Mesothelial cell of epicardium (in vitro differentiated cells): Measurements from ENCODE around the gene KCNA2. TPM values are rescaled to one million over a fixed set of nuclear protein-coding genes. Genes with fewer than 3 reads are reported as not detected.

Experiments used
- DNase-seq, 2 experiments: peaks; one replicate each; pipeline ENCODE4 v3.0.0; 2021; ENCODE audit warnings: low spot score in 2 of 2; ENCODE audit not compliant: unreplicated experiment in 2 of 2
- H3K27ac Mint-ChIP-seq: 2 replicates; pipeline ENCODE4 v1.8.0; 2021; ENCODE audit warnings: mixed read lengths
- H3K27me3 Mint-ChIP-seq: 2 replicates; pipeline ENCODE4 v1.8.0; 2021; ENCODE audit warnings: low read depth, mixed read lengths
- H3K36me3 Mint-ChIP-seq: 2 replicates; pipeline ENCODE4 v1.8.0; 2021; ENCODE audit warnings: mixed read lengths
- H3K4me1 Mint-ChIP-seq: 2 replicates; pipeline ENCODE4 v1.8.0; 2021; ENCODE audit warnings: mixed read lengths
- H3K4me3 Mint-ChIP-seq: 2 replicates; pipeline ENCODE4 v1.8.0; 2021; ENCODE audit warnings: mild to moderate bottlenecking, moderate library complexity, mixed read lengths
- H3K9me3 Mint-ChIP-seq: 2 replicates; pipeline ENCODE4 v1.8.0; 2021; ENCODE audit warnings: mixed read lengths
- total RNA-seq: library from RNA; stranded (reverse); gene quantifications from 3 replicates; pipeline ENCODE4 v1.2.1, GENCODE V29; 2021
- TF ChIP-seq, protein P1 (sequence below): fragments of 200-600 bp; sonication (generic); IDR thresholded peaks from one replicate; pipeline ENCODE4 v1.5.0; 2021; ENCODE audit warnings: antibody characterized with exemption; ENCODE audit not compliant: unreplicated experiment

Gene KCNA2
- total RNA-seq, 1 donor from 2014 or later, result 0.58 TPM

DNA sequence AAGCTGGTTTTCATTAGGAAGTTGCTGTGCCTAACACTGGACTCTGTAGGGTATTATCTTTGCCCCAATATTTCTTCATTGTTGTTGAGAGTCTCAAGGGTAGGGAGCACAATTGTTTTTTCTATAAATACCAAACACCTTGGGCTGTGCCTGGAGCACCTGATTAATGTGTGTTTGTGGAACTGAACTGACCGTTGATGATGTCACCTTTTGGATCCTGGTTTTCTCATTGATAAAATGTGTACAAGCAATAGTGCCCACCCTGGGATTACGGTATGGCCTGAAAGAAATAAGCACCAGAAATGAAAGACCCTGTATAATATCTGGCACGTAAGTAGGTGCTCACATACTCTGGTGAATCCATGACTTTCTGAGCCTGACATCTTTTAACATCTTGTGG lies 39.3 kb downstream of the KCNA2 start:
- peaks cover 92% of the 10 kb centered on the region for H3K27me3 Mint-ChIP-seq

DNA sequence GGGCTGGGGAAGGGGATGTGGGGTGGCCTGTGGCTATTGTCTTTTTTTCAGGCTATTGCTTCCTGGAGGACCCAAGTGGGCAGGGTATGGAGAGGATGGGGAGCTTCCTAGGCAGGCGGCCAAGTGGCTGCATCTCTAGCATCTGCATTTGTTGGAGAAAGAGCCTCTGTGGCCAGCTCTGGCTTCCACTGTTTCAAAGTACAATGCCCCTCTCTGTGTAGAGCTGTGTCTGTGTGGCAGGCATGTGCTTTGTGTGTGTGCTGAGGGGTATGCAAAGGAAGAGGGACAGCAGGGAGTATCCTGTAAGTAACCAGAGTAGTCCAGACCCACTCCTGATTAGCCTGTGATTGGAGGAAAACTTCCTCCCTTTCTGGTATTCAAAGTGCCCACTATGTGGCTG lies 40.6 kb downstream of the KCNA2 start:
- Mint-ChIP-seq H3K4me1 (no peaks in the 10 kb centered on the region), H3K27ac (no peak overlapping the region), H3K9me3 (no peaks in the 10 kb centered on the region), H3K4me3 (no peak overlapping the region), H3K27me3 (peaks cover 93% of the 10 kb centered on the region), H3K36me3 (no peaks in the 10 kb centered on the region)
- TF ChIP-seq, protein P1, sequence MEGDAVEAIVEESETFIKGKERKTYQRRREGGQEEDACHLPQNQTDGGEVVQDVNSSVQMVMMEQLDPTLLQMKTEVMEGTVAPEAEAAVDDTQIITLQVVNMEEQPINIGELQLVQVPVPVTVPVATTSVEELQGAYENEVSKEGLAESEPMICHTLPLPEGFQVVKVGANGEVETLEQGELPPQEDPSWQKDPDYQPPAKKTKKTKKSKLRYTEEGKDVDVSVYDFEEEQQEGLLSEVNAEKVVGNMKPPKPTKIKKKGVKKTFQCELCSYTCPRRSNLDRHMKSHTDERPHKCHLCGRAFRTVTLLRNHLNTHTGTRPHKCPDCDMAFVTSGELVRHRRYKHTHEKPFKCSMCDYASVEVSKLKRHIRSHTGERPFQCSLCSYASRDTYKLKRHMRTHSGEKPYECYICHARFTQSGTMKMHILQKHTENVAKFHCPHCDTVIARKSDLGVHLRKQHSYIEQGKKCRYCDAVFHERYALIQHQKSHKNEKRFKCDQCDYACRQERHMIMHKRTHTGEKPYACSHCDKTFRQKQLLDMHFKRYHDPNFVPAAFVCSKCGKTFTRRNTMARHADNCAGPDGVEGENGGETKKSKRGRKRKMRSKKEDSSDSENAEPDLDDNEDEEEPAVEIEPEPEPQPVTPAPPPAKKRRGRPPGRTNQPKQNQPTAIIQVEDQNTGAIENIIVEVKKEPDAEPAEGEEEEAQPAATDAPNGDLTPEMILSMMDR, result no peak
- no peak for DNase-seq

More for the DNA sequence above, 39.3 kb downstream of the KCNA2 start:
- H3K36me3 Mint-ChIP-seq, result no peaks in the 10 kb centered on the region
- no peaks in the 10 kb centered on the region for H3K9me3 Mint-ChIP-seq
- H3K4me1 Mint-ChIP-seq, result no peaks in the 10 kb centered on the region
- DNase-seq, result no peak
- TF ChIP-seq, protein P1, result no peak
- H3K27ac Mint-ChIP-seq, result no peak overlapping the region
- no peak overlapping the region for H3K4me3 Mint-ChIP-seq

DNA sequence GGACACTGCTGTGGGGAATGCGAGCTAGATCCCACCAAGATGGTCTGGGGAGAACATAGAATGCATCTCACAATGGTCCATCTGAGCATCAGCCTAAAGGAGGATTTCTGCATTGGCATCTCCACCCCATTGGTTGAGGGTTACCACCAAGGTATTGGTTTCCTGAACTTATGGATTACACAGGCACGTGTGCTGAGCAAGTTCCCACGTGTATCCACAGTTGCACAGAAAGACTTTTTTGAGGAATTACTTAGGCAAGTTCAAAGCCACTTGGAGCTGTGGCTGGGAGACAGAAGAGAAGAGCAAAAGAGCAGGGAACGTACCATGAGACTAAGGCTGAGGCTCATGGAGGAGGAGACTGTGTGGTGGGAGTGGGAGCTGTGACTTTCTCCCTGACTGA lies 43.1 kb downstream of the KCNA2 start:
- Mint-ChIP-seq H3K4me1 (no peaks in the 10 kb centered on the region), H3K4me3 (no peak overlapping the region), H3K9me3 (no peaks in the 10 kb centered on the region), H3K27ac (no peak overlapping the region), H3K27me3 (peaks cover 97% of the 10 kb centered on the region), H3K36me3 (no peaks in the 10 kb centered on the region)
- no peak for DNase-seq
- TF ChIP-seq, protein P1, result no peak

GRCh38 chr1:110561596-110561995 lies 44.6 kb downstream of the KCNA2 start:
- peak in 1 of 2 experiments; percentile 14 for DNase-seq
- Mint-ChIP-seq H3K4me3 (no peak overlapping the region), H3K27me3 (peaks cover 97% of the 10 kb centered on the region)

DNA sequence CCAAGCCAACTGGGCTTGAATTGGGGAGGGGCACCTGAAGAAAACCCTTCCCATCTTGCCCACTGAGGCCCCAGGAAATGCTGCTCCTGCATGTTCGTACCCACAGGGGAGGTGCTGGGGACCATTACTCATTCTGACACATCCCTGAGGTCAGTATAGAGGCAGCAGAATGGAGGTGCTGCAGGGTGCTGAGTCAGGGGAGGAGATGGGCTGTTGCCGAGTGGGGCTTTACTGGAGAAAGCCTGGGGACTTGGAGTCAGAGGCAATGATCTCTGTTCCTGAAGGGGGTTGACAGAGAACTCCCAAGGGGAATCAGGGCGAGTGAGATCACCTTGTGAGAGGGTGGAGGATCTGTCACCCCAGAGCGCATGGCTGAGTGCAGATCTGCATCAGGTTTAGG lies 47.0 kb downstream of the KCNA2 start:
- no peak overlapping the region for H3K27ac Mint-ChIP-seq
- DNase-seq, result peak in 1 of 2 experiments; percentile 25

More at GRCh38 chr1:110561596-110561995, 44.6 kb downstream of the KCNA2 start:
- H3K9me3 Mint-ChIP-seq, result no peaks in the 10 kb centered on the region
- TF ChIP-seq, protein P1, result no peak
- H3K4me1 Mint-ChIP-seq, result no peaks in the 10 kb centered on the region
- no peak overlapping the region for H3K27ac Mint-ChIP-seq
- no peaks in the 10 kb centered on the region for H3K36me3 Mint-ChIP-seq

More for the DNA sequence above, 47.0 kb downstream of the KCNA2 start:
- Mint-ChIP-seq H3K4me1 (no peaks in the 10 kb centered on the region), H3K27me3 (peaks cover 96% of the 10 kb centered on the region), H3K4me3 (no peak overlapping the region), H3K9me3 (no peaks in the 10 kb centered on the region), H3K36me3 (no peaks in the 10 kb centered on the region)
- TF ChIP-seq, protein P1, result no peak
